PFSK-1 (cell line): ENCODE measurements around the gene PTPRK.

Experiments
- FOXP2 ChIP-seq: optimal IDR thresholded peaks from 2 replicates; pipeline ENCODE3; 2011; ENCODE audit warnings: borderline replicate concordance, control low read depth, inconsistent platforms; ENCODE audit not compliant: insufficient read depth; ENCODE audit errors: extremely low read length, extremely low read depth
- POLR2AphosphoS5 ChIP-seq: IDR thresholded peaks from 2 replicates; pipeline ENCODE4 v1.6.1; 2012; ENCODE audit warnings: low read depth, mild to moderate bottlenecking, control low read depth, low read length, moderate library complexity
- REST ChIP-seq, 2 experiments: IDR thresholded peaks; 2 replicates each; pipeline versions ENCODE4 v1.6.1 to v1.8.0; 2011 to 2012; ENCODE audit warnings: low read depth in 2 of 2, low read length in 2 of 2, control low read depth in 1 of 2, inconsistent platforms in 1 of 2, mild to moderate bottlenecking in 1 of 2, moderate library complexity in 1 of 2; ENCODE audit not compliant: insufficient read depth in 1 of 2
- SIN3A ChIP-seq: IDR thresholded peaks from 2 replicates; pipeline ENCODE4 v1.6.1; 2012; ENCODE audit warnings: mild to moderate bottlenecking, low read length, moderate library complexity, borderline replicate concordance; ENCODE audit not compliant: insufficient read depth
- TAF1 ChIP-seq: IDR thresholded peaks from 2 replicates; pipeline ENCODE4 v1.6.1; 2012; ENCODE audit warnings: low read length, control low read depth, borderline replicate concordance; ENCODE audit not compliant: insufficient read depth

PTPRK gene

GRCh38 chr6:128554302-128554701 lies 33.9 kb upstream of the PTPRK start:
- TF ChIP-seq POLR2AphosphoS5 (no peak), REST (IDR thresholded peaks at IDR 0.05; ENCODE audit: insufficient read depth in 1 of 2, low read depth in 2 of 2, low read length in 2 of 2) (no peak), SIN3A (no peak), TAF1 (no peak), FOXP2 (no peak)

GRCh38 chr6:128541261-128541660 lies 20.9 kb upstream of the PTPRK start:
- TF ChIP-seq SIN3A: no peak
- no peak for TF ChIP-seq FOXP2
- no peak for TF ChIP-seq TAF1
- TF ChIP-seq REST (IDR thresholded peaks at IDR 0.05; ENCODE audit: insufficient read depth in 1 of 2, low read depth in 2 of 2, low read length in 2 of 2): no peak
- TF ChIP-seq POLR2AphosphoS5: no peak

- TF ChIP-seq TAF1: no peak
- TF ChIP-seq REST (IDR thresholded peaks at IDR 0.05; ENCODE audit: insufficient read depth in 1 of 2, low read depth in 2 of 2, low read length in 2 of 2): no peak
Measured at GRCh38 chr6:128538763-128539162, 18.4 kb upstream of the PTPRK start.

- TF ChIP-seq POLR2AphosphoS5 (no peak), TAF1 (peak; percentile 35; the same call in 1 of the 2 replicates)
Measured at GRCh38 chr6:128532827-128533226, 12.4 kb upstream of the PTPRK start.

GRCh38 chr6:128532136-128532535 lies 11.7 kb upstream of the PTPRK start:
- TF ChIP-seq SIN3A (no peak), TAF1 (no peak), FOXP2 (no peak), POLR2AphosphoS5 (no peak), REST (IDR thresholded peaks at IDR 0.05; ENCODE audit: insufficient read depth in 1 of 2, low read depth in 2 of 2, low read length in 2 of 2) (no peak)

- TF ChIP-seq REST (IDR thresholded peaks at IDR 0.05; ENCODE audit: insufficient read depth in 1 of 2, low read depth in 2 of 2, low read length in 2 of 2) (no peak), SIN3A (no peak), POLR2AphosphoS5 (no peak), FOXP2 (no peak)
Measured at GRCh38 chr6:128531696-128532095, 11.3 kb upstream of the PTPRK start.
